ENCODE measurements around the gene FBXL20.
"Not testable (repeated sequence)": the region's sequence is repeated elsewhere in the genome, so short reads cannot be mapped to it uniquely, and the experiment has no call there.

The FBXL20 gene

DNA sequence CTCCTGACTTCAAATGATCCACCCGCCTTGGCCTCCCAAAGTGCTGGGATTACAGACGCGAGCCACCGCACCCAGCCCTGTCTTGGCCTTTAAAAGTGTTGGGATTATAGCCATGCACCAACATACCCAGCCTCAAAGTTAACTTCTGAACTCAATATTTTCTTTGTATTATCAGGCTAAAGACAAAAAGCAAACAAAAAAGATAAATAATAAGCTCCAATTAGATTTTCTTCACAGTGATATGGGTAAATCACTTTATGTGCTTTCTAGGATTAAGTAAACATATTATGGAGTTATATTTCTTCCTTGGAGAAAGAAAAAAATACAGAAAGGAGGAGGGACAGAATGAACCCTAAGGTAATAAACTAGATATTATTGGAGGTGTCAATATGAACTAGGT is 74.3 kb downstream of the FBXL20 start:
- no peak for DNase-seq

DNA sequence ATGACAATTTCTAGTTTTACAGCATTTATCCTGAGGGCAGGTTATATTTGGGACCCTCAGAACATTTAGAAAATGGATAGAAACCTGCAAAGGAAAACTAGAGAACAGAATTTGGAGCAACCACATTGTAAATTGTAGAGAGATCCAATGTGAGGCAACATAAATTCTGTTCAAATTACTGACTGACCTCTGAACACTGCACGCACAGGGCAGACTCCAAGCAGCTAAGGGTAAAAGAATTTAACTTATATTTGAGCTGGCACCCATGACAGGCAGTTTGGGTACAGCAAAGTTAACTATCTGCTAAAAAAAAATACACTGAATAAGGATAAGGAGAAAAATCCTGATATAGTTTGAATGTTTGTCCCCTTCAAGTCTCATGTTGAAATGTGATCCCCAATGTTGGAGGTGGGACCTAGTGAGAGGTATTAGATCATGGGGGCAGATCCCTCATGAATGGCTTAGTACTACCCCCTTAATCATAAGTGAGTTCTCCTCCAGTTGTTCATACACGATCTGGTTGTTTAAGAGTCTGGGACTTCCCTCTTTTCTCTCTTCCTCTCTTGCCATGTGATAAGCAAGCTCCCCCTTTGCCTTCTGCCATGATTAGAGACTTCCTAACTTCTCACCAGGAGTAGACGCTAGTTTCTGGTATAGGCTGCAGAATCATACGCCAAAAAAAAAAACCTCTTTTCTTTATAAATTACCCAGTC is 75.7 kb downstream of the FBXL20 start:
- DNase-seq: no peak

DNA sequence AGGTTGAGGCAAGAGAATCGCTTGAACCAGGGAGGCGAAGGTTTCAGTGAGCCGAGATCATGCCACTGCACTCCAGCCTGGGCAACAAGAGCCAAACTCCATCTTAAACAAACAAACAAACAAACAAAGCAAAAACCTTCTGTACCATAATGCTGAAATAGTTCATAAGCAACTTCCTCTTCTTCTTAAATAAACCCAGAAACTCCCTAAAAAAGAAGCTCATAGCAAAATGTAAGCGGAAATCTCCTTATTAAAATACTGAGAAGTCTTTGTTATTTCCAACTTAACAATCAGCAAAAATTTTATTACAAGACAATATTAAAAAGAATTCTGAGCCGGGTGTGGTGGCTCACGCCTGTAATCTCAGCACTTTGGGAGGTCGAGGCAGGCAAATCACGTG is 82.8 kb downstream of the FBXL20 start:
- no peak for DNase-seq

DNA sequence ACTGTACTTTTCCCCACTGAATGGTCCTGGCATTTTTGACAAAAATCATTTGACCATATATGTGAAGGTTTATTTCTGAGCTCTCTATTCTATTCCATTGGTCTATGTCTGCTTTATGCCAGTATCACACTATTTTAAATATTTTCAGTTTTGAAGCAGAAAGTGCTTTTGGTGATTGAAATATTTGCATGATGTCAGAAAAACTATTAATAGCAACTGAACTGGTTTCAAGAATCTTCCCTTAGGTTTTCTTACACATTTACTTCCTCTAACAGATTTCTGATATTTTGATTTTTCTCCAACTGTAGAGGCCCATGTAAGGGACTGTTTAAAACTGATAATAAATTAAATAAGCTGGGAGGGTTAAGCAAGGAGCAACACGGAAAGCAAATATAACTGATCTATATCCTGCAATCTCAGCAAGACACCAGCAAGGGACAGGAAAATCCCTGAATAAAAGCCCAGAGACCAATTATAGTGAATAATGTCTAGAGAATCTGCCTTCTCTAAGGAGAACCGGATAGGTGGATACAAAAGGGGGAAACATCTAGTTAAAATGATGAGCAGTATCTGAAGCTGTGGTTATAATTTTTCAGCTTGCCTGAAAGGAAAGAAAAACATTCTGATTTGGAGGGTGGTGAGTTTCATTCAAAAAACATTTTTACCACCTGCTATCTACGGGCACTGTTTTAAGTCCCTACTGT is 94.8 kb downstream of the FBXL20 start:
- no peak for DNase-seq

DNA sequence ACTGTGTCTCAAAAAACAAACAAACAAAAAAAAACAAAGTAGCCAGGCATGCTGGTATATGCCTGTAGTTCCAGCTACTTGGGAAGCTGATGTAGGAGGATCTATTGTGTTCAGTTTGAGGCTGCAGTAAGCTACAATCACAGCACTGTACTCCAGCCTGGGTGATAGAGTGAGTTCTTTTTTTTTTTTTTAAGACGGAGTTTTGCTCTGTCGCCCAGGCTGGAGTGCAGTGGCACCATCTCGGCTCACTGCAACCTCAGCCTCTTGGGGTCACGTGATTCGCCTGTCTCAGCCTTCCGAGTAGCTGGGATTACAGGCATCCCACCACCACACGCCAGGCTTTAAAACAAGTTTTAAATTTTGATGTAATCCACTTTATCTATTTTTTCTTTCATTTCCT is 95.4 kb downstream of the FBXL20 start:
- no peak for DNase-seq

DNA sequence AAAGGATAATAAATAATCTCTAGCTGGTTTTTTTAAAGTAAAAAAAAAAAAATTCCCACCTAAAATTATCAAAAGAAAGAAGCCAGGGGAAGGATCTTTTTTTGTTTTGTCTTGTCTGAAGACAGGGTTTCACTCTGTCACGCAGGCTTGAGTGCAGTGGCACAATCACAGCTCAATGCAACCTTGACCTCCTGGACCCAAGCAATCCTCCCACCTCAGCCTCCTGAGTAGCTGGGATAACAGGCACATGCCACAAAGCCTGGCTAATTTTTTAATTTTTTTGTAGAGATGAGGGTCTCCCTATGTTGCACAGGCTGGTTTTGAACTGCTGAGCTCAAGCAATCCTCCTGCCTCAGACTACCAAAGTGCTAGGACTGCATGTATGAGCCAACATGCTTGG is 97.2 kb downstream of the FBXL20 start:
- DNase-seq: no peak

DNA sequence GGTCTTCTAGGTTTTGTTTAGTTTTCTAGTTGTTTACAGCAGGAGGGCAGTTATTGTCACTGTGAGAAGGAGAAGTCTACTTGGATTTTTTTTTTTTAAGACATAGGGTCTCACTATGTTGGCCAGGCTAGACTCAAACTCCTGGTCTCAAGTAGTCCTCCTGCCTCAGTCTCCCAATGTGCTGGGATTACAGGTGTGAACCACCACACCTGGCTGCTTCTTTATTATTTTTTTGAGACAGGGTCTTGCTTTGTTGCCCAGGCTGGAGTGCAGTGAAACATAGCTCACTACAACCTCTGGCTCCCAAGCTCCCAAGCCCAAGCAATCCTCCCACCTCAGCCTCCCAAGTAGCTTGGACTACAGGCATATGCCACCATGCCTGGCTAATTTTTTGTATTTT is 107.4 kb downstream of the FBXL20 start:
- no peak for DNase-seq

DNA sequence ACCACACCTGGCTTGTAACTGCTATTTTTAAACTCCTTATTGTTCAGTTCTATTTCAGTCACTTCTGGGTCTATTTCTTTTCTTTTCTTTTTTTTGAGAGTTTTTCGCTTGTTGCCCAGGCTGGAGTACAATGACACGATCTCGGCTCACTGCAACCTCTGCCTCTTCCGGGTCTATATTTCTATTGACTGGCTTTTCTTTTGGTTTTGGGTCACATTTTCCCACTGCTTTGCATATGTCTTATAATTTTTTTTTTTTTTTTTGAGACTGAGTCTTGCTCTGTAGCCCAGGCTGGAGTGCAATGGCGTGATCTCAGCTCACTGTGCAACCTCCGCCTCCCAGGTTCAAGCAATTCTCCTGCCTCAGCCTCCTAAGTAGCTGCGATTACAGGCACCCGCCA is 108.9 kb downstream of the FBXL20 start:
- not testable (repeated sequence) for DNase-seq

DNA sequence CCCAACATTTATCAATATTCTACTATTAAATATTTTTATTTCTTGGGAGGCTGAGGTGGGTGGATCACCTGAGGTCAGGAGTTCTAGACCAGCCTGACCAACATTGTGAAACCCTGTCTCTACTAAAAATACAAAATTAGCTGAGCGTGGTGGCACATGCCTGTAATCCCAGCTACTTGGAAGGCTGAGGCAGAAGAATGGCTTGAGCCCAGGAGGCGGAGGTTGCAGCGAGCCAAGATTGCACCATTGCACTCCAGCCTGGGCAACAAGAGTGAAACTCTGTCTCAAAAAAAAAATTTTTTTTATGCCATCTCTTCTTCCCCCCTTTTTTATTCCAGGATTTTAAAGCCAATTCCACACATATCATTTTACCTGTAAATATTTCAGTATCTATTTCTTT is 114.9 kb downstream of the FBXL20 start:
- not testable (repeated sequence) for DNase-seq

DNA sequence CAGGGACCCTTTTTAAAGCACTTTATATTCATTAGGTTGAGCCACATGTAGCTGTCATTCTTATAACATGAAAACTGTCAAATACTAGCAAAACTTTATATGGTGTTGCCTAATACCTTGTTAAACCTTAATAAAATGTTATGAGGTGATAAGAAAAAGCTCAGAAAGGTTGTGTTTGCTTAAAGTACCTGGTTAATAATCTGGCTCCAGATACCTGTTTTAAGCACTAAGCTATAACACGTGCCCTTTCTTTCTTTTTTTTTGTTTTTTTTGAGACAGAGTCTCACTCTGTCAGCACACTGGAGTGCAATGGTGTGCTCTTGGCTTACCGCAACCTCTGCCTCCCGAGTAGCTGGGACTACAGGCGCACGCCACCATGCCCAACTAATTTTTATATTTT is 116.7 kb downstream of the FBXL20 start:
- DNase-seq: no peak

DNA sequence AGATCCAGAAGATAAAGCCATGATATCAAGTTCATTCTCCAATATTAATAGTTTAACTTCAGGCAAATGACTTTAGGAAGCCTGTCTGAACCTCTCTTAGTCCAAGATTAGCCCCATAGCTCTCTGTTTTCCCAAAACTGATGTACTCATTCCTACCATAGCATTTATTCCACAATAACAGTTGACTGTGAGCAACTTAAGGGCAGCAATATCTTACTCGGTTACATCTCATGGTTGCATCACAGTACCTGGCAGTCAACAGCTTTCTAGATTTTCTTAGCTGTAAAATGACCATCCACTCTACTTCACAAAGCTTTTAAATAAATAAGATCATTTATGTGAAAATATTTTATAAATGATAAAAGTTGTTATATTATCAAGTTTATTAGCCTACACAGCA is 117.5 kb downstream of the FBXL20 start:
- no peak for DNase-seq

DNA sequence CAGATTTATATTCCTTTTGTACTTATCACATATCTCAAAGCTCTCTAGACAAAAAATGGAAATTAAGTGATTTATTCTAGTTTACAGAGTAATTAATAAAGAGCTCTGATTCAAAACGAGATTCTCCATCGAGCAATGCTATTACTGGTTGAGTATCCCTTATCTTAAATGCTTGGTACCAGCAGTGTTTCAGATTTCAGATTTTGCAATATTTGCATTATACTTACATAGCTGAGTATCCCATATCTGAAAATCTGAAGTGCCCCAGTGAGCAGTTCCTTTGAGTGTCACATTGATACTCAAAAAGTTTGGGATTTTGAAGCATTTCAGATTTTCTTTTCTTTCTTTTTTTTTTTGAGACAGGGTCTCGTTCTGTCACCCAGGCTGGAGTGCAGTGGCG is 118.3 kb downstream of the FBXL20 start:
- DNase-seq: no peak

DNA sequence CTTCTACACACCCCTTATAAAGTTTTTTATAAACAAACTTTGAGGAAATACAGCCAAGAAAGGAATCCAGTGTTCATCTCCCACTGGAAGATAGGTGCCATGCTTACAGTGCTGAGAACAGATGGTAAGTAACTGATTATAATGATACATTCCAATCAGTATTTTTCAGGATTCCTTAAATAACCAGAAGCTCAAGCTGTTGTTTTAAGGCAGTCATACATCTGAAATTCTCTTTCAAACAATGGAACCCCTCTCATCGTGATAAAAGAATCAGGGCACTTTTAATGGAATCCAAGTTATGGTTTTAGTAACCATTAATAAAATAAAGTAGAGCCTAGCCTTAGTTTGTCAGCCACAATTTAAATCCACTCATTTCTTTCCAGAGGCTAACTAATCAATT is 119.6 kb downstream of the FBXL20 start:
- DNase-seq: no peak

DNA sequence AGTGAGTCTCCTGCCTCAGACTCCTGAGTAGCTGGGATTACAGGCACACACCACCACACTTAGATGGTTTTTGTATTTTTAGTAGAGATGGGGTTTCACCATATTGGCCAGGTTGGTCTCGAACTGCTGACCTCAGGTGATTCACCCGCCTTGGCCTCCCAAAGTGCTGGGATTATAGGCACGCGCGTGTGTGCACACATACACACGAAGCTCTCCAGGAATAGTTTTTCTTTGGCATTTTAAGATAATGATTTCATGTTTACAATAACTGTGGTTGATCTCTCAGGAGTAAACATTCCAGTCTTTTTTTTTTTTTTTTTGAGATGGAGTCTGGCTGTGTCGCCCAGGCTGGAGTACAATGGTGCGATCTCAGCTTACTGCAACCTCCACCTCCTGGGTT is 123.2 kb downstream of the FBXL20 start:
- not testable (repeated sequence) for DNase-seq

DNA sequence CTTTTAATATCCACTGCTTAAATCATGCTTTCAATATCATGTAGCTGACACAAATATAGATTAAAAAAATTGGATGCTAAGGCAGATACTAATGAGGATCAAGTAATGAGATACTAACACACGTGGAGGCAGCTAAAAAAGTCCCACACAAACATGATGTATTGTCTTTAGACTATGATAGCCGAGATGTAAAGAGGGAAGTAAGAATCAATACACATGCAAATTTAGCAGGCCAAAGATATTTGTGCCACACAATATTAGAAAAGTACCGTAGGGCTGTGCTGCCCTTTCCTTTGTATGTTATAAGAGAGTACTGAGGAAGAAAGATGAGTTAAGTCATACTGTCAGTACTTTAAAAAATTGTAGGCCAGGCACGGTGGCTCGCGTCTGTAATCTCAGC is 124.3 kb downstream of the FBXL20 start:
- no peak for DNase-seq

DNA sequence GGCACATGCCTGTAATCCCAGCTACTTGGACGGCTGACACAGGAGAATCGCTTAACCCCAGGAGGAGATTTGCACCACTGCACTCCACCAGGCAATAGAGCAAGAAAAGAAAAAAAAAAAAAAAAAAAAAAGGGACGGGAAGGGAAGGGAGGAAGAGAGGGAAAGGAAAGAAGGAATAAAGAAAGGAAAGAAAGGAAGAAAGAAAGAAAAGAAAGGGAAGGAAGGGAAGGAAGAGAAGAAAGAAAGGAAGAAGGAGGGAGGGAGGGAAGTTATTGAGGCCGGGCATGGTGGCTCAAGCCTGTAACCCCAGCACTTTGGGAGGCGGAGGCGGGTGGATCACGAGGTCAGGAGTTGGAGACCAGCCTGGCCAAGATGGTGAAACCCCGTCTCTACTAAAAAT is 125.3 kb downstream of the FBXL20 start:
- no peak for DNase-seq

DNA sequence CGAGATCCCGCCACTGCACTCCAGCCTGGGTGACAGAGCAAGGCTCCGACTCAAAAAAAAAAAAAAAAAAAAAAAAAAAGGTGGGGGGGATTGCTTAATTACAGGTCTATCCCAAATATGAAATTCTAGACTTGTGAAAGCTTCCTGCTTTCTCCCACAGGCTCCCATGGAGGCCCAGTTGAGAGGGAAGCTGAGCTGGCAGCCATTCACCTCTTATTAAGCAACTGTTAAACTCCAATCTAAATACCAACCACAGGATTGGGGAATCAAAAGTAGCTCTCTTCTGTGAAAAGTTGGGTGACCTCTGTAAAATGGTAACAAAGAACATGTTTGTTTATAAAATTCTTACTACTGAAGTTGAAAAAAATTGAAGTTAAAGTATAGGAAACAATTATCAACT is 129.9 kb downstream of the FBXL20 start:
- DNase-seq: no peak

DNA sequence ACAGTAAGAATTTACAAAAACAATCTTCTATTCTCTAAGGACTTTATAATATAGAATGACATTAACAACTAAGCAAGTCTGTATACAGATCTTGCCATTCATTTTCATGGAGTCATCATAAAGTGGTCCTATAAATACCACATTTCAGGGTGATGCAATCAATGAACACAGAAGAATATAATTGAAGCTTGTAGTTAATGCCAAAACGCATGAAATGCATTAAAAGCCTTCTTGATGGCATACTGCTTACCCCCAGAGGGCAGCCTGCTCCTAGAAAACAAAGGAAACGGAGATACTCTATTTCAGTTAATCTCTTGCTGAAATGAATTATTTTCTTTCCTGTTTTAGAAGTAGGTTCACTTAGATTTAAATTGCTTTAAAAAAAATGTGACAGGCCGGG is 130.5 kb downstream of the FBXL20 start:
- DNase-seq: no peak

DNA sequence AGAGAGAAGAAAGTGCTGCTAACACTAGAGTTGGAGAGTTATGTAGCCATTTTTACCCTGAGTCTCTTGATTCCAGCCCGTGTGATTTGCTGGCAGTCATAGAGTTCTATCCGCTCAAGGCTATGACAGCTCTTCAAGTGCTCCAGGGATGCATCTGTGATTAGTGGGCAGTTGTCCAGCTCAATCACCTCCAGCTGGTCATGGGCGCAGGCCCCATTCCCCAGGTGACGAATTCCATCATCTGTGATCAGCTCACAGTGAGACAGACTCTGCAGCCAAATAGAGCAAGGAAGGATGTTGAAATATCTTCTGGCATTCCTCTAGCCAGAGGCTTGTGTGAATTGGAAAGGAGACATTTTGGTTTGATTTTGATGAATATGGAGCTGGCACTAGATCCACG is 137.3 kb downstream of the FBXL20 start:
- no peak for DNase-seq

DNA sequence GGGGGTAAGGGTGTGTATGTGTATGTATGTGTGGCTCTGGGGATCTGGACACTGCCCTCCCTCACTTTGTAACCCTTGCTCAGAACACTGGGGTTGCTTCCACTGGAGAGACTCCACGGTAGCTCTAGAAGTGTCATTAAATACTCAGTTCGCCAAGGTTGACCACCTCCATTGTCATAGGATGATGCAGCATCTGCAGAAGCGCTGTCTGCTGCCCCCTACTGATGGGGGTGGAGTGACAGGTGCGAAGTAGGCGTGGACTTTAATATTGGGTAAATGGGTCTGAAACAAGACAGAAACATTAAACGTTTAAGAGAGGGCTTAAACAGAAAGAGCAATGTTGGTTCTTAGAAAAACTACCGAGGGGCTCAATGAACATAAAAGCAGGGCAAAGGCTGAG is 140.1 kb downstream of the FBXL20 start:
- DNase-seq: no peak

DNA sequence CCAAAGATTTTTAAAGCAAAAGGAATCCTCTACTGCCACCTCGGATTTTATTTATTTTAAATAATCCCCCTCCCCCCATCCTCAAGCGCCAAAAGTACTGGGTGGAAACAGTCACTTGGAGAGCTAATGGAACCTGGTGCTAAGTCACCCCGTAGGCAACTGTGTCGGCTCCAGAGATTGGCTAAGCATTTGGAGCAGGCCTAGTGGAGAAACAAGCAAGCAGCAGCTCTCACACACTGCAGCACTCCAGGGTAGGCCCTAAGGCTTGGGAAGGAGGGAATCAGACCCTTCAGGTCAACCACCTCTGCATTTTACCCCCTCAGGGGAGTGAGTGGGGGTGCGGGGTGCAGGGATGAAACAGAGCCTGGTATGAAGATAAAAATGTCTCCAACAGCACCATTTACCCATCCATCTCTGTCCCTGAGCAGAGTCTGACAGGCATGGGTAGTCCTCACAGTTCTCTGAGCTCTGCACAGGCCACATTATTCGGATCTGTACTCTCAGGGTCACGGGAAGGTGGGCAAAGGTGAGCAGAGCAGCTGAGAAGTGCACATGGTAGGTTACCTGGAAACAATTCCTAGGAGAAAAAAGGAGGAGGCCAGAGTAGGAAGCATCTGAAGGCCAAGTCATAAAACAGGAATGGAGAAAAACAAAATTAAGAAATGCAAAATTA is 148.5 kb downstream of the FBXL20 start:
- no peak for DNase-seq

DNA sequence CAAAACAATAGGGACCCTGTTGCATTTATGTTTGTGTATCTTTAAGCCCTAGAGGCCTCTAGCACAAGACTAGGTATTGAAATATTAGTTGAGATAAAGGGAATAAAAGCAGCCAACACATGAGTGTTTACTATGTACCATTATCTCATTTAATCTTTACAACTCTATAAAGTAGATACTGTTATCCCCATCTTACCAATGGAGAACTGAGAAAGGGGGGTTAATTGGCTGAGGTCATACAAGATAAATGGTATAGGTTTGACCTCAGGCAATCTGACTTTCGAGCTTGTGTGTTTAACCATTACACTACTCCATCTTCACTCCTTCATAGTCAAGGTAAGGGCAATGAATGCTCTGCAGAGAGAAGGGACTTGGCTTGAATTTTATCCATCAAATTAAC is 149.4 kb downstream of the FBXL20 start:
- no peak for DNase-seq

DNA sequence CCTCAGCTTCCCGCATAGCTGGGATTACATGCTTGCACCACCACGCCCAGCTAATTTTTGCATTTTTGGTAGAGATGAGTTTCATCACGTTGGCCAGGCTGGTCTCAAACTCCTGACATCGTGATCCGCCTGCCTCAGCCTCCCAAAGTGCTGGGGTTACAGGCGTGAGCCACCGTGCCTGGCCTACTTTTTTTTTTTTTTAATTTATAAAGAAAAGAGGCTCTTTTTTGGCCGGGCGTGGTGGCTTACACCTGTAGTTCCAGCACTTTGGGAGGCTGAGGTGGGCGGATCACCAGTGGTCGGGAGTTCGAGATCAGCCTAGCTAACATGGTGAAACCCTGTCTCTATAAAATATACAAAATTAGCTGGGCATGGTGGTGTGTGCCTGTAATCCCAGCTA is 151.3 kb downstream of the FBXL20 start:
- DNase-seq: not testable (repeated sequence)

DNA sequence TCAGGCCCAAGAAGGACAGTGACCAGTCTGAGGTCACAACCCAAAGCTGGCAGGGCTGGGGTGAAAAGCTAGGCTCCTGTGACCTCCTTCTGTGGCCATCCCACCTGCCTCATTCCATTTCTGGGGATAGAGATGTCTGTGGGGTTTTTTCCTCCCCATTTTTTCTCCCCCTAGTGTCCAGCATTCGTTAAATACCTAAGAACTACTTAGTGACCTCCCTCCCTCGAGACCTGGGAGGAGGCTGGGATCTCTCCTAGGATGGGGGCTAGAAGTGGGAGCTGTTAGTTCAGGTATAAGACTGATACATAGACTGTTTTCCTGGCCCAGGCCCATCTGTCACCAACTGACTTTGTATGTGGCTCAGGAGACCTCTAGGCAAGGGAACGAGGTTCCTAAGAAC is 155.2 kb downstream of the FBXL20 start:
- DNase-seq: no peak

Measured in DMS79 treated with DMSO at 0.1 percent for 48 hours (cell line).